Fibroblast of skin of abdomen (primary cell): ENCODE measurements around the gene CSK.

Experiments
- DNase-seq: peaks from one replicate; pipeline ENCODE4 v3.0.0-alpha.2; 2013

The CSK gene

GRCh38 chr15:74788042-74788682 is 6.3 kb downstream of the CSK start:
- DNase-seq: no peak

GRCh38 chr15:74788683-74789151 is 6.8 kb downstream of the CSK start:
- no peak for DNase-seq

- no peak for DNase-seq
Observed at GRCh38 chr15:74789171-74789631, 7.3 kb downstream of the CSK start.

GRCh38 chr15:74789741-74790079 is 7.8 kb downstream of the CSK start:
- no peak for DNase-seq

GRCh38 chr15:74790080-74790916 is 8.4 kb downstream of the CSK start:
- peak; percentile 70 for DNase-seq

GRCh38 chr15:74791007-74791406 is 9.1 kb downstream of the CSK start:
- no peak for DNase-seq

GRCh38 chr15:74791667-74792066 is 9.8 kb downstream of the CSK start:
- no peak for DNase-seq

GRCh38 chr15:74792227-74793016 is 10.5 kb downstream of the CSK start:
- no peak for DNase-seq

GRCh38 chr15:74793135-74794028 is 11.5 kb downstream of the CSK start:
- DNase-seq: no peak

- DNase-seq: no peak
Observed at GRCh38 chr15:74794248-74794969, 12.5 kb downstream of the CSK start.

GRCh38 chr15:74794970-74795349 is 13.1 kb downstream of the CSK start:
- DNase-seq: no peak

- no peak for DNase-seq
Observed at GRCh38 chr15:74795966-74796625, 14.2 kb downstream of the CSK start.

GRCh38 chr15:74798388-74799254 is 16.7 kb downstream of the CSK start:
- no peak for DNase-seq

- no peak for DNase-seq
Observed at GRCh38 chr15:74799255-74799855, 17.5 kb downstream of the CSK start.

GRCh38 chr15:74799856-74800558 is 18.1 kb downstream of the CSK start:
- DNase-seq: peak; percentile 33

- DNase-seq: no peak
Observed at GRCh38 chr15:74800559-74801094, 18.7 kb downstream of the CSK start.

- DNase-seq: no peak
Observed at GRCh38 chr15:74801311-74801997, 19.6 kb downstream of the CSK start.

GRCh38 chr15:74802290-74802689 is 20.4 kb downstream of the CSK start:
- no peak for DNase-seq
